Measurements from ENCODE around the gene CD2.

GRCh38 chr1:116786049-116786448, 31.8 kb downstream of the CD2 start:
- TF ChIP-seq CTCF (conservative IDR thresholded peaks at IDR 0.05) (no peak), ZFX (IDR thresholded peaks at IDR 0.05) (no peak)

All from C4-2B (cell line).